Activated T-helper 1 cell treated with anti-CD3 and anti-CD28 coated beads, Interleukin-12 subunit alpha, Interleukin-12 subunit beta, Interleukin-2, Interleukin-4 antibody, amounts not matched to agents 30 ng/mL and 10 ng/mL and 1 ng/mL, durations not matched to agents 14 hours and 24 hours and 36 hours (primary cell): Measurements from ENCODE around the gene SUMO4. TPM values are rescaled to one million over a fixed set of nuclear protein-coding genes. Genes with fewer than 3 reads are reported as not detected.
A peak's percentile ranks its signal among the peaks of the same experiment; 100 is the strongest.

Experiments
- DNase-seq: peaks from one replicate; pipeline ENCODE4 v3.0.0; 2021; ENCODE audit warnings: low spot score
- H3K27ac Mint-ChIP-seq: one replicate; pipeline ENCODE4 v1.8.0; 2021; ENCODE audit warnings: mild to moderate bottlenecking, mixed read lengths
- H3K27me3 Mint-ChIP-seq: one replicate; pipeline ENCODE4 v1.8.0; 2022; ENCODE audit warnings: mild to moderate bottlenecking, moderate library complexity, mixed read lengths; ENCODE audit not compliant: insufficient read depth
- H3K36me3 Mint-ChIP-seq: one replicate; pipeline ENCODE4 v1.8.0; 2021; ENCODE audit warnings: low read depth, mixed read lengths
- H3K4me1 Mint-ChIP-seq: one replicate; pipeline ENCODE4 v1.8.0; 2021; ENCODE audit warnings: low read depth, mixed read lengths
- H3K4me3 Mint-ChIP-seq: one replicate; pipeline ENCODE4 v1.8.0; 2021; ENCODE audit warnings: mild to moderate bottlenecking, moderate library complexity, mixed read lengths
- H3K9me3 Mint-ChIP-seq: one replicate; pipeline ENCODE4 v1.8.0; 2021; ENCODE audit warnings: mixed read lengths
- intact Hi-C: fragments of 100-400 bp; cut with micrococcal nuclease; formaldehyde crosslinking; loops from one replicate; pipeline ENCODE4 v1.15.1; 2024
- total RNA-seq: library from RNA; stranded (reverse); gene quantifications from 2 replicates; pipeline ENCODE4 v1.2.3, GENCODE V29; 2022

Gene SUMO4
- total RNA-seq, 1 donor from 2014 or later: 12.0 TPM

DNA sequence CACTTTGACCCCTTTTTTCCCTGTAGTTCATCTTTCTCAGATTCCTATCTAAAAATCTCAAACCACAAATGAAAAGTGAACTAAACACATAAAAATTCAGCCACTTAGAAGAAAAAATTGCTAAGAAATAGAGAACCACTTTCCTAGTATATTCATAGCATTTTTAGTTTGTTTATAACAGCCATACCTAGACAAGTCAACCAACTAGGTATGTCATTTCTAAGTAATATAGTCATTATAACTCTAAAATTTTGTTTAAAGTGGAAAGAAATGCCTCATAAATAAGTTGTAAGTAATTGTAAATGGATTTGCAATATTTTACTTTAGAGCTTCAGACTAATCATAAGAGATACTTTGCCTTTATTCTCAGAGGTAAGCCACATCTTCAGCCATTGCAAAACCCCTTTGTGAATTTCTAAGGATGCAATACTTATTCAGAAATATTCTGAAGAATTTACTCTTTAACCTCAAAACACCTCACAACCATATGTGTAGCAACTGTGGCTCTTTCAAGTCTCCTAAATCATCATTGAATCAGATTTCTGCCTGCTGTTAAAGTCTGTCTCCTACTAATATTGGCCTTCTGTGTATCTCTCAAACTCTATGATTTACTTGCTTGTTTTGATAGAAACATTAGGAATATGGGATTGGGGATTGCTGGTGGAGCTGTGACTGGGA, 6.9 kb upstream of the SUMO4 start:
- H3K27ac Mint-ChIP-seq: peak overlapping the region; percentile 76
- no peak for DNase-seq

DNA sequence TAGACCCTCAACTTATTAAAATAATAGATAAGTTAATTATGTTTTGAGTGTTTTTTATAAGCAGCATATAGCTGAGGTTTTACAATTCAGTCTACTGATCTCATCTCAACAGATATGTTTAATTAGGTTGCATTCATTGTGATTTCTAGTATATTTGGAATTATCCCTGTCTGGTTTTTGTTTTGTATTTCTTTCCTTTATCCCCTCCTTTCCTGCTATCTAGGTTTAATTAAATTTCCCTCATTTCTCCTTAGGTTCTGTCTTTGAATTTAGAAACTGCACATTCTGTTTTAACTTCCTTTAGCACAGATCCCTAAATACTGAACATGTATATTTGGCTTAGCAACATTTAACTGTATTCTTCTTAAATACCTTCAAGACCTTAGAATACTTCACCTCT, 4.9 kb upstream of the SUMO4 start:
- H3K4me1 Mint-ChIP-seq: peaks cover 77% of the 10 kb centered on the region
- intact Hi-C loops: no loop called here

More for the DNA sequence above, 6.9 kb upstream of the SUMO4 start:
- no peaks in the 10 kb centered on the region for H3K27me3 Mint-ChIP-seq
- H3K4me3 Mint-ChIP-seq: no peak overlapping the region
- H3K36me3 Mint-ChIP-seq: peaks cover 67% of the 10 kb centered on the region
- intact Hi-C loops: loop anchor here (1.0 to 5.0 kb wide), 8 partner anchors 13 to 360 kb away; no protein-coding TSS in a partner anchor
- H3K4me1 Mint-ChIP-seq: peaks cover 84% of the 10 kb centered on the region
- H3K9me3 Mint-ChIP-seq: no peaks in the 10 kb centered on the region

DNA sequence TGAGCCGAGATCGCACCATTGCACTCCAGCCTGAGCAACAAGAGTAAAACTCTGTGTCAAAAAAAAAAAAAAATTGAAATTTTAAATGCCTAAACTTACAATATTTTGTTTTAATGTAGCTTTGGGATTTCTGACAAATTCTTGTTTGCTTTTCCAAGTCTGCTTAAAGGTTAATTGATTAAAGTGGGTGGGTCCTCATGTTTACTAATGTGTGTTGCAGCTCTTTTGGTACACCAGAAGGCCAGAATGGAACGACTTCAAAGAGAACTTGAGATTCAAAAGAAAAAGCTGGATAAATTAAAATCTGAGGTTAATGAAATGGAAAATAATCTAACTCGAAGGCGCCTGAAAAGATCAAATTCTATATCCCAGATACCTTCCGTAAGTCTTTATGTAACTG, 2.7 kb upstream of the SUMO4 start:
- Mint-ChIP-seq H3K27ac (peak overlapping the region; percentile 44), H3K27me3 (no peaks in the 10 kb centered on the region), H3K4me3 (no peak overlapping the region), H3K4me1 (peaks cover 76% of the 10 kb centered on the region), H3K9me3 (no peaks in the 10 kb centered on the region), H3K36me3 (peaks cover 67% of the 10 kb centered on the region)
- DNase-seq: no peak
- intact Hi-C loops: no loop called here

More for the DNA sequence above, 4.9 kb upstream of the SUMO4 start:
- Mint-ChIP-seq H3K27ac (peak overlapping the region; percentile 63), H3K4me3 (no peak overlapping the region), H3K27me3 (no peaks in the 10 kb centered on the region), H3K9me3 (no peaks in the 10 kb centered on the region), H3K36me3 (peaks cover 68% of the 10 kb centered on the region)
- no peak for DNase-seq

DNA sequence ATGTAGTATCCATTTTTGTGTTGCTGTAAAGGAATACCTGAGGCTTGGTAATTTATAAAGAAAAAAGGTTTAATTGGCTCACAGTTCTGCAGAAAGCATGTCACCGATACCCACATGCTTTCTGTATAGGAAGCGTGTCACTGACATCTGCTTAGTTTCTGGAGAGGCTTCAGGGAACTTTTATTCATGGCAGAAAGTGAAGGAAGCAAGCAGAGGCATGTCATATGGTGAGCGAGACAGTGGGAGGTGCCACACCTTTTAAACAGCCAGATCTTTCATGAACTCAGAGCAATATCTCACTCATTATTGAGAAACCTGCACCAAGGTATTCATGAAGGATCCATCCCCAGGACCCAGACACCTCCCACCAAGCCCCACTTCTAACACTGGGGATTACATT, 3.5 kb downstream of the SUMO4 start:
- DNase-seq: no peak
- Mint-ChIP-seq H3K27ac (peak overlapping the region; percentile 85), H3K27me3 (no peaks in the 10 kb centered on the region), H3K4me1 (peaks cover 59% of the 10 kb centered on the region), H3K4me3 (no peak overlapping the region), H3K9me3 (no peaks in the 10 kb centered on the region), H3K36me3 (peaks cover 53% of the 10 kb centered on the region)
- intact Hi-C loops: no loop called here

DNA sequence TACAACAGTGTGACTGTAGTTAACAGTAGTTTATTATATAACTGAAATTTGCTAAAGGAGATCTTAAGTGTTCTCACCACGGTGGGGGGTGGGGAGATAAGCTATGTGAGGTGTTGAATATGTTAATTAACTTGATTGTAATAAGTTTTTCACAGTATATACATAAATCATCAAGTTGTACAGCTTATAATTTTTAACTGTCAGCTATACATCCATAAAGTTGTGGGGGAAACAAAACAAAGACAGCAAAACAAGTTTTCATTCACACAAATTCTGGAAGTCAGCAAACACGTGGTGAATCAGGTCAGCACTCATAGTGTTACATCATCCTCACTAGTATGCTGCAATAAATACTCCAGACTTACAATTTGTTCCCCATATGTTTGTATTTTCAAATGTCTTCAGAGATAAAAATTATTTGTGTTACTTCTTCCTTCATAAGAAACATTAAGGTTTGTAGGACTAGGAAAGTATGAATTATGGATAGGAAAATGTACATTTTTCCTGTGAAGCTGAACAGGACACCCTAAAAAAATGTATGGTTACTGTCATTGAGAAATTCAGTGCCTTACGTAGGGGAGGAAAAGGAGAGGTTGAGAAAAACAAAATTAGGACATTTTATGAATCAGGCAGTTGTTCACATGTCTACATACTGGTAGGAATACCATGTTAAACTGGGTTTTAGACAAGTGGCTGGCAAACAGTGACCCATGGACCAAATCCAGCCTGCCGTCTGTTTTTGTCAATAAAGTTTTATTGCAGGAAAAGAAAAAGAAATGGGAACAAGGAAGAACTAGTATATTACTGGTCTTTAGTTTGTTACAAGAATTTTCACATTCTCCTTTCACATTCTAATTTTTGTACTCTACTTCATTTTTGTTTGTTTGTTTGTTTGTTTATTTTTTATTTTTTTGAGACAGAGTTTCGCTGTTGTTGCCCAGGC, 6.0 kb downstream of the SUMO4 start:
- DNase-seq: no peak
- no peaks in the 10 kb centered on the region for H3K27me3 Mint-ChIP-seq
- peaks cover 55% of the 10 kb centered on the region for H3K4me1 Mint-ChIP-seq
- intact Hi-C loops: loop anchor here (2.0 to 5.0 kb wide), 2 partner anchors 15 to 39 kb away; no protein-coding TSS in a partner anchor
- H3K36me3 Mint-ChIP-seq: peaks cover 63% of the 10 kb centered on the region
- no peaks in the 10 kb centered on the region for H3K9me3 Mint-ChIP-seq
- peak overlapping the region; percentile 76 for H3K27ac Mint-ChIP-seq
- H3K4me3 Mint-ChIP-seq: no peak overlapping the region

DNA sequence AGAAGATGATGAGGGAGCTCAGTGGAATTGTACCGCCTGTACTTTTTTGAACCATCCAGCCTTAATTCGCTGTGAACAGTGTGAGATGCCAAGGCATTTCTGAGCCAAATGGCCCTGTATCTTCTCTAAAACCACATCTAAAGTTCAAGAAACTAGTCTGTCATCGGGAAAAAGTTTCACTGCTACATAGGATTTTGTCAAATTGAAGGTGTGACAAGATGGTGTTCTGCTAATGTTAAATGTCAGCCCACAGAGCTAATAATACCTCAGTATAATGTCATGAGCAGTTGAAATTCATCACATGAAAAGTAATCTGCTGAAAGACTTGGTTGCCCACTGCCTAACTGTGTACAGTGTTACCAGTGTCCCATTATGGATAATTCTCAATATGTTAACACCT, 9.6 kb downstream of the SUMO4 start:
- no peak overlapping the region for H3K27ac Mint-ChIP-seq
- DNase-seq: no peak
- intact Hi-C loops: loop anchor here (5.0 kb wide), 1 partner anchor 42 kb away; no protein-coding TSS in a partner anchor
- H3K36me3 Mint-ChIP-seq: peaks cover 52% of the 10 kb centered on the region
- H3K27me3 Mint-ChIP-seq: no peaks in the 10 kb centered on the region
- H3K4me1 Mint-ChIP-seq: peaks cover 41% of the 10 kb centered on the region
- no peaks in the 10 kb centered on the region for H3K9me3 Mint-ChIP-seq
- no peak overlapping the region for H3K4me3 Mint-ChIP-seq

DNA sequence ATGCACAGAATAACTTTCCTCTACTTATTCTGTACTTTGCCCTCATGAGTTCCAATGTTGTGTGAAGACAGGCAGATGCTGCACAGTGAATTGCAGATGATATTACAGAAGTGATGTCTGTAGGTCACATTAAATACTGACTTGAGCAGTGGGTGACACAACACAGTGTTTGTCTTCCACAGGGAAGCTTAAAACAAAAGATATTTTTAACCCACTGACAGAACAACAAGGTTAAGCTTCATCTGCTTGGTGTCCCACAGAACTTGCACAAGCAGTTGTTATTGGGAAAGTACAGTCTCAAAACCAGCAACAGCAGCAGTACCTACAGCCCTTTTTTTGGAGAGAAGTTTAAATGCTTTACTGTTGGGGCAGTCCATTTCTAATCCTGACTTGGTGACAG, 10.5 kb downstream of the SUMO4 start:
- Mint-ChIP-seq H3K36me3 (peaks cover 49% of the 10 kb centered on the region), H3K4me1 (peaks cover 36% of the 10 kb centered on the region), H3K9me3 (no peaks in the 10 kb centered on the region), H3K27ac (peak overlapping the region; percentile 18), H3K4me3 (no peak overlapping the region), H3K27me3 (no peaks in the 10 kb centered on the region)
- no peak for DNase-seq
- intact Hi-C loops: no loop called here

DNA sequence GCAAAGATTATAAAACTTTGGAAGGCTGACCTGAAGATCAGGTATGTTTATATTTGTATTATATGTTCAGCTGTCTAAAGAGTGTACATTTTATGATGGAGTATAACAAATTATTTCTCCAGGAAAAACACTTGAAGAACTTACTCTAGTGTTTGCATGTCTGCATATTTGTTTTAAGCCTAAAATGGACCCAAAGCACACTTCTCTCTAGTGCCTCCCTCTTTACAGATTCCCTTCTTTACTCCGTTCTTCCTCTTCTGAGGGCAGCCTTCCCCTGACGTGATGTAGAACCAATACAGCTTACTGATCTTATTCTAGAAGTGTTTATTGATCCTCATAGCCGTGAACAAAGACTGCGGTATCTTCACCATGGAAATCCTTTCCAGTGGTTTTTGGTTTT, 13.9 kb downstream of the SUMO4 start:
- H3K9me3 Mint-ChIP-seq: no peaks in the 10 kb centered on the region
- H3K4me1 Mint-ChIP-seq: peaks cover 46% of the 10 kb centered on the region
- no peaks in the 10 kb centered on the region for H3K27me3 Mint-ChIP-seq
- no peak overlapping the region for H3K4me3 Mint-ChIP-seq
- peaks cover 53% of the 10 kb centered on the region for H3K36me3 Mint-ChIP-seq
- no peak for DNase-seq
- peak overlapping the region; percentile 36 for H3K27ac Mint-ChIP-seq
- intact Hi-C loops: no loop called here

DNA sequence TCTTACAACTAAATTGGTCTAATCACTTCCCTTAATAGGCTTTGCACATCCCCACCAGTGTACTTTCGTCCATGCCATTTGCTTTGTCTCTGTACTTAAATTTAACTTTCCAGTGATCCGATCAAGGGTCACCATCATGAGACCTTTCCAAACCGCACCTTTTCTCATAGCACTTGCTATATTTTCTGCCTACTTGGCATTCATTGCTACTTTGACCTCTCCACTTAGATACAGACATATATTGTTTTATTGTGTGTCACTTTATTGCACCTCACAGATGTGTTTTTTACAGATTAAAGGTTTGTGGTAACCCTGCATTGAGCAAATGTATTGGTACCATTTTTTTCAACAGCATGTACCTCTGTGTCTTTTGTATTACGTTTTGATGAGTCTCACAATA, 14.8 kb downstream of the SUMO4 start:
- Mint-ChIP-seq H3K9me3 (no peaks in the 10 kb centered on the region), H3K27me3 (no peaks in the 10 kb centered on the region), H3K36me3 (peaks cover 48% of the 10 kb centered on the region), H3K27ac (peak overlapping the region; percentile 30), H3K4me1 (peaks cover 50% of the 10 kb centered on the region), H3K4me3 (no peak overlapping the region)
- intact Hi-C loops: no loop called here
- no peak for DNase-seq

DNA sequence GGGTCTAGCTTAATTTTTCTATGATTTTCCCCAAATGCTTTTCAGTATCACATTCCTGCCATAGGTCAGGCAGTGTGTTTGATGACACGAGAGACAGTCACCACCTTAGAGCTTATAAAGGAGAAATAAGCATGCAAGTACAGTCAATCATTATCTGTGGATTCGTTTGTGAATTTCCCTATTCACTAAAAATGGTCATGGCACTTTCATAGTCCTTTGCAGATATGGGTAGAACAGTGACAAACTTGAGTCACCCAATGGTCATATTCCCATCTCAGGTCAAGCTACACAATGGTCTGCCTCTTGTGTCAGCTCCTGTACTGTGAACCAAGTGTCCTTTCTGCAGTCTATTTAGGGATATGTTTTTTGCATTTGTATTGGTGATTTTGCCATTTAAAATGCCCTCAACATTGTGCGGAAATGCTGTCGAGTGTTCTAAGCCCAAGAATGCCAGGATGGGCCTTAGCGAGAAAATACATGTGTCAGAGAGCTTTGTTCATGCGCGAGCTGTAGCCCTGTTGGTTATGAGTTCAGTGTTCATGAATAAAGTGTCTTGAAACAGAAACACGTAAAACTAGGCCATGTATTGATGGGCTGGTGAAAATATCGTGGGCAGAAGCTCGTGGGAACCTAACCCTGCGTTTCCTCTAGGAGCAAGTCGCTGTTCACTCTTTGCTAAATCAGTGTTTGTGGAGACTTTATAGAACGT, 19.8 kb downstream of the SUMO4 start:
- Mint-ChIP-seq H3K27ac (no peak overlapping the region), H3K4me3 (no peak overlapping the region), H3K36me3 (peaks cover 18% of the 10 kb centered on the region), H3K27me3 (no peaks in the 10 kb centered on the region), H3K9me3 (no peaks in the 10 kb centered on the region), H3K4me1 (peaks cover 37% of the 10 kb centered on the region)
- no peak for DNase-seq
- intact Hi-C loops: no loop called here

DNA sequence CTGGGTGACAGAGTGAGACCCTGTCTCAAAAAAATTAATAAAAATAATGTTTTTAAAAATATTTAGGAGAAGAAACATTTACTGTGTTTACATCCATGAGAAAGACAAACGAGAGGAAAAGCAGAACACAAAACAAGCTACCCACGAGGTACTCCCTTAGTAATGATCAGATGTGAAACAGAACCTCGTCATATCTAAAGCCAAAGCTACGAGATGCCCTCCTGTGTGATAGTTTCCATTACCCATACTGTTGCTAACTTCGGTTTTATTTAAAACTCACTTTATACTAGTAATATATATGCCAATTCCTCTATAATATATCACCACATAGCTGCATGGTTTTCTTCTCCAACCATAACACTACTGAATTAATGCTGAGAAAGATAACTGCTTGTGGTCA, 21.1 kb downstream of the SUMO4 start:
- no peak for DNase-seq
- Mint-ChIP-seq H3K9me3 (no peaks in the 10 kb centered on the region), H3K4me3 (no peak overlapping the region), H3K4me1 (peaks cover 29% of the 10 kb centered on the region), H3K27ac (no peak overlapping the region), H3K36me3 (peaks cover 11% of the 10 kb centered on the region), H3K27me3 (no peaks in the 10 kb centered on the region)
- intact Hi-C loops: no loop called here

DNA sequence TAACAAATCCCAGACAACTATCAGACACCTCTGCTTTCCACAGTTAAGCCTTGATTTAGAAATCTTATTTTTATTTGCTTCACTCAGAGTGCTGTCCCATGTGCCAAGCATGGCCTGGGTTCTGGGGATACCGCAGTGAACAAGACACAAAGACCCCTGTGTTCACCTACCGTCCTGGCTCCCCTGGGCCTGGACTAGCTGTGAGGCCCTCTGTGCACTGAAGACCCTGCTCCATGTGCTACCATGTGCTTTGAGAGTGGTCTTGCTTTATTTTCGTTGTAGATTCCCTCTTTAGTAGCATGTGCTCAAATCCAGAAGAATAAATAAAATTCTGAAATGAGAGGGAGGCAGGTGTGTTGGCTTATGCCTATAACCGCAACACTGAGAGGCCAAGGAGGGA, 22.5 kb downstream of the SUMO4 start:
- Mint-ChIP-seq H3K4me1 (peaks cover 24% of the 10 kb centered on the region), H3K36me3 (peaks cover 10% of the 10 kb centered on the region), H3K27me3 (no peaks in the 10 kb centered on the region), H3K4me3 (no peak overlapping the region), H3K9me3 (no peaks in the 10 kb centered on the region), H3K27ac (no peak overlapping the region)
- intact Hi-C loops: no loop called here
- no peak for DNase-seq
